ENCODE results near the gene MYH3.

The MYH3 gene

GRCh38 chr17:10616502-10617119 is 40.5 kb downstream of the MYH3 start:
- peaks cover 2 to 8% of the 10 kb centered on the region in 2 donors for H3K4me1 Mint-ChIP-seq
- H3K27me3 Mint-ChIP-seq: peaks cover 10 to 11% of the 10 kb centered on the region in 2 donors
- H3K9me3 Mint-ChIP-seq: no peaks in the 10 kb centered on the region
- ATAC-seq (replicated peaks) (peak; percentile 64 to 70), DNase-seq (peak; percentile 59)
- no peak overlapping the region for H3K27ac Mint-ChIP-seq
- no peak overlapping the region for H3K4me3 Mint-ChIP-seq
- no peaks in the 10 kb centered on the region for H3K36me3 Mint-ChIP-seq

GRCh38 chr17:10614536-10615155 is 42.5 kb downstream of the MYH3 start:
- DNase-seq (peak; percentile 16), ATAC-seq (replicated peaks) (peak in 1 of 2 donors; percentile 34)
- Mint-ChIP-seq H3K36me3 (no peaks in the 10 kb centered on the region), H3K4me1 (peaks cover 2 to 5% of the 10 kb centered on the region in 2 donors), H3K27ac (no peak overlapping the region), H3K4me3 (no peak overlapping the region), H3K27me3 (peaks cover 21 to 24% of the 10 kb centered on the region in 2 donors), H3K9me3 (no peaks in the 10 kb centered on the region)

DNA sequence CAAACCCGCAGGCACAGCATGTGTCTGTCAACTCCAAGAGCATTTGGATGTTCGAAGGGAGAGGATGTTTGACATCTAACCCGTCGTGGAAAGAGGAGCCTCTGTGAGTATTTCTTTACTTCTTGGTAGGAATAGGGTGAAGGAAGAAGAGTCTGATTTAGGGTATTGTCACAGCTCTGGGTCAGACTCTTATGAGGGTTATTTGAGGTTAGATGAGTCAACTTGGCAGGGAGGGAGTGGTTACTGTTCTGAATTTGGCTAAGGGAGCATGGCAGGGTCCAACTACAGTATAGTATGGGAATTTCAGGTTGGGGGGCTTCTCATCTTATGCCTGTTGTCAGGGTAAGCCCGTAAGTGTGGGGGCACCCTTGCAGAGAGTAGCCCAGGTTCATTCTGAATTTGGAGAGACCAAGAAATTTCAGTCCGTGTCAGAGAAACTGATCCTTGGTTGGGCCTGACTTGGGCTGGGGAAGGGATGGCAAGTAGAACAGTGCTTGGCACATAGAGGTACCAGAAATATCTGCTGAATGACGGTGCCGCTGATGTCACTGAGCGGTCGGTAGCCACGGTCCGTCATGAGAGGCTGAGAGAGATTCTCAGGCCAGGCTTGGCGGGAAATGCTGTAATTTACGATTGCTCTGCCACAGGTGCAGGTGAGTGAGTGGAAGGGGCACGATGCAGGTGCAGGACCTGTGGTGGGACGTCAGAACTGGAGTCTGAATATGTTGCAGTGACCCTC is 43.2 kb downstream of the MYH3 start:
- H3K27me3 Mint-ChIP-seq: peaks cover 21 to 25% of the 10 kb centered on the region in 2 donors
- no peak overlapping the region for H3K27ac Mint-ChIP-seq
- H3K36me3 Mint-ChIP-seq: no peaks in the 10 kb centered on the region
- ATAC-seq (replicated peaks): no peak
- DNase-seq: no peak
- no peak overlapping the region for H3K4me3 Mint-ChIP-seq
- no peaks in the 10 kb centered on the region for H3K9me3 Mint-ChIP-seq
- H3K4me1 Mint-ChIP-seq: peaks cover 2 to 5% of the 10 kb centered on the region in 2 donors

DNA sequence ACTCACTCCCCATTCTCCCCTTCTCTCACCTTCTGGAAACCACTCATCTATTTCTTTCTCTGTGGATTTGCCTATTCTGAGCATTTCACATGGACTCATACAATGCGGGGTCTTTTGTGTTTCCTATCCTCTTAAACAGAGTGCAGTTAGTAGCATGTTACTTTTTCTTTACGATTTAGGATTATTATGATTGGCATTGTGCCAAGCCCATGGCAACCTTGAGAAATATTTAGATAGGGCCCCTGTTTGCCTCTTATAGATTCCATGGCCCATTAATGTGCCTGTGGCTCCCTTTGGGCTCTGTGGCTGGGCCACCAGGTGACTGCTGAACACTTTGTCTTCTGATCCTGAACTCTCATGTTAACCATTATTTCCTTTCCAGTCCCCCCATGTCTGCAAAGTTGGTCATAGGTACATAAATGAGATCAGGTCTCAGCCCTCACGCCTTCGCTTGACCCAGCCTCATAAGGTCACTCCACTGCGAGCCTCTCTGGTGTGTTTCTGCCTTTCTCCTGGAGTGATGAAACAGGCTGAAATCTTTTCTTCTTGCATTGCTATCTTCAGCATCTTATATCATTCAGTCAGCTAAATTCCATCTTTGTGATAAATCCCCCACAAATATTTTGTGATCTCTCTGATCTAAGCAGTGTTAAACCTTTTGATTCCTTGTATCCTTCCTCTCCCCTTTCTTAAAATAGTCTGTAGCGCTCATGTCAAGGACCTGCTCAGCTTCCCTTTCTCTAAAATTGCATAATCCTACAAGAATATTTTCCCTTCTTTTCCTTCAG is 44.0 kb downstream of the MYH3 start:
- DNase-seq (no peak), ATAC-seq (replicated peaks) (no peak)
- H3K4me3 Mint-ChIP-seq: no peak overlapping the region
- peaks cover 0 to 2% of the 10 kb centered on the region in 2 donors for H3K4me1 Mint-ChIP-seq
- no peak overlapping the region for H3K27ac Mint-ChIP-seq
- no peaks in the 10 kb centered on the region for H3K9me3 Mint-ChIP-seq
- no peaks in the 10 kb centered on the region for H3K36me3 Mint-ChIP-seq
- peaks cover 21 to 25% of the 10 kb centered on the region in 2 donors for H3K27me3 Mint-ChIP-seq

GRCh38 chr17:10610884-10611283 is 46.2 kb downstream of the MYH3 start:
- Mint-ChIP-seq H3K36me3 (no peaks in the 10 kb centered on the region), H3K9me3 (no peaks in the 10 kb centered on the region), H3K27me3 (peaks cover 21 to 25% of the 10 kb centered on the region in 2 donors), H3K4me1 (no peaks in the 10 kb centered on the region), H3K27ac (no peak overlapping the region), H3K4me3 (no peak overlapping the region)
- no peak for ATAC-seq (replicated peaks)
- DNase-seq: no peak

- H3K36me3 Mint-ChIP-seq: no peaks in the 10 kb centered on the region
- ATAC-seq (replicated peaks): no peak
- H3K4me1 Mint-ChIP-seq: no peaks in the 10 kb centered on the region
- peaks cover 13 to 19% of the 10 kb centered on the region in 2 donors for H3K27me3 Mint-ChIP-seq
- no peak overlapping the region for H3K4me3 Mint-ChIP-seq
- no peaks in the 10 kb centered on the region for H3K9me3 Mint-ChIP-seq
- no peak for DNase-seq
- H3K27ac Mint-ChIP-seq: no peak overlapping the region
Measured at GRCh38 chr17:10608244-10608643, 48.9 kb downstream of the MYH3 start.

- H3K27me3 Mint-ChIP-seq: peaks cover 6 to 20% of the 10 kb centered on the region in 2 donors
- no peaks in the 10 kb centered on the region for H3K36me3 Mint-ChIP-seq
- H3K4me1 Mint-ChIP-seq: no peaks in the 10 kb centered on the region
- no peaks in the 10 kb centered on the region for H3K9me3 Mint-ChIP-seq
- H3K4me3 Mint-ChIP-seq: no peak overlapping the region
- H3K27ac Mint-ChIP-seq: no peak overlapping the region
- ATAC-seq (replicated peaks) (no peak), DNase-seq (no peak)
Measured at GRCh38 chr17:10606110-10606509, 51.0 kb downstream of the MYH3 start.

- Mint-ChIP-seq H3K36me3 (no peaks in the 10 kb centered on the region), H3K9me3 (no peaks in the 10 kb centered on the region), H3K4me3 (no peak overlapping the region), H3K27ac (no peak overlapping the region), H3K27me3 (peaks cover 0 to 13% of the 10 kb centered on the region in 2 donors), H3K4me1 (no peaks in the 10 kb centered on the region)
- DNase-seq (no peak), ATAC-seq (replicated peaks) (peak in 1 of 2 donors; percentile 20)
Measured at GRCh38 chr17:10605221-10605783, 51.8 kb downstream of the MYH3 start.

DNA sequence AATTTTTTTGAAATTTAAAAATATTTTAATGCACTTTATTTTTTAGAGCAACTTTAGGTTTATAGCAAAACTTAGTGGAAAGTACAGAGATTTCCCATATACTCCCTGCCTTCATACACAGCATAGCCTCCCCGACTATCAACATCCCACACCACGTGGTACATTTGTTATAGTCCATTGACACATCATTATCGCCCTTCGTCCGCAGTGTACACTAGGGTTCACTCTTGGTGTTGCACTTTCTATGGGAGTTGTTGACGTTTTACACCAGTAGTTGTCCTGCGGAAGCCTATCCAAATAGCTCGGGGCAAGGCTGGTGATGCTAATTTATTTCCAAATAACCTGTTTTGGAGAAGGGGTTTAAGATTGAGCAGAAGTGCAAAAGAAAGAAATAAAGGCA is 52.6 kb downstream of the MYH3 start:
- Mint-ChIP-seq H3K9me3 (no peaks in the 10 kb centered on the region), H3K4me3 (no peak overlapping the region), H3K4me1 (no peaks in the 10 kb centered on the region), H3K36me3 (no peaks in the 10 kb centered on the region), H3K27me3 (peaks cover 6% of the 10 kb centered on the region in 2 donors), H3K27ac (no peak overlapping the region)
- ATAC-seq (replicated peaks) (no peak), DNase-seq (no peak)

DNA sequence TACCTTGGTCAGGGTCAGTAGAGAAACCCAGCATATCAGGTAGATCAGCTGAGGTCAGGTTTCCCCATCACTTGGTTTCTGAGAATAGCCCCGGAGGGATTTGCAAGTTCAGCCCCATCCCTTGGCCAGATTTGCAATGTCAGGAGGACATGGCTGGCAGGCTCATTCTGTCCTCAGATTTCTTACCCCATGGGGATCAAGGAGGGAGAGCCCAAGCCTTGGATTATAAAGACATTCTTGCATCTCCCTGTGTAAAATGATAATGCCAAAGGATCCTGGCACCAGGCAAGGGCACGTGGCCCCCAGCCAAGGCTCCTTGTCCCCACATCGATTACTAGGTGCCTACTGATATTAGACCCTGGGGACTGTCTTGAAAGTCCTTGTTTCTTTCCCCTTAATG is 53.2 kb downstream of the MYH3 start:
- no peaks in the 10 kb centered on the region for H3K36me3 Mint-ChIP-seq
- H3K4me1 Mint-ChIP-seq: no peaks in the 10 kb centered on the region
- H3K27ac Mint-ChIP-seq: no peak overlapping the region
- no peaks in the 10 kb centered on the region for H3K9me3 Mint-ChIP-seq
- H3K27me3 Mint-ChIP-seq: peaks cover 6 to 7% of the 10 kb centered on the region in 2 donors
- DNase-seq (no peak), ATAC-seq (replicated peaks) (no peak)
- no peak overlapping the region for H3K4me3 Mint-ChIP-seq

DNA sequence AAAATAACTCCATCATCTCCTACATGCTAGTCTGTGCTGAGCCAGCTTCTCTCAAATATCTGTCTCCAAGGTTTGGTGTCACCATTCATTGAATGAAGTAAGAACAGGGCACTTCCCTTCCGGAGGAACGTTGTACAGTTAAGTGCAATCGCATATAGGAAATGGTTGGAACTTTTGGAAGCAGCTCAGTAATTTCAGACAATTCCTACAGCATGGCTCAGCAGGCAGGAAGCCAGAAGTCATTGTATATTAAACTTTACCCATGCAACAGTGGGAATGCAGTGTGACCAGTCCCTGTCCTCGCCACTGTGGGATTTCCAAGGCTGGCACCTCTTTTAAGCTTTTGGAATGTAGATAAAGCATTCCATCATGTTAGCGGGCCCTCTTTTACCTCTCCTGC is 56.5 kb downstream of the MYH3 start:
- Mint-ChIP-seq H3K4me1 (no peaks in the 10 kb centered on the region), H3K27me3 (peaks cover 7% of the 10 kb centered on the region in 2 donors), H3K27ac (no peak overlapping the region), H3K4me3 (no peak overlapping the region), H3K36me3 (no peaks in the 10 kb centered on the region), H3K9me3 (no peaks in the 10 kb centered on the region)
- ATAC-seq (replicated peaks): no peak
- no peak for DNase-seq

DNA sequence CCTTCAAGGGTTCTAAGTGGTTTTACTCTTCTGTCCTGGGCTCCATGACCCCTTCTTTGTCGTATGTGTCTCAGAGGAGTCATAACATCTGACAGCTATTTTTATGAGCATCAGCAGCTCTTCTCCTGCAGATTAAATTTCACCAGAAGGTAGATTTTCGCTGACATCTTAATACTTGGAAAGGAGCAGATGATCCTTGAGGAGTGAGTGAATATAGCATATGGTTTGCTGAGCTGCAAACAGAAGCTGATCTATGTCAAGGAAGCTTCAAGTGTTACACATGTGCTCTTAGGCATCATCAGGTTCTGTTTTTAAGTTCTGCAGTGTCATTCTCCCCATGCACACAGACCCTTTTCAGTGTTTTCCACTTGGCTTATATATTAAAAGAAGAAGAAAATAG is 58.5 kb downstream of the MYH3 start:
- H3K27me3 Mint-ChIP-seq: peaks cover 15 to 20% of the 10 kb centered on the region in 2 donors
- no peak overlapping the region for H3K27ac Mint-ChIP-seq
- no peak overlapping the region for H3K4me3 Mint-ChIP-seq
- H3K9me3 Mint-ChIP-seq: no peaks in the 10 kb centered on the region
- DNase-seq (no peak), ATAC-seq (replicated peaks) (no peak)
- H3K4me1 Mint-ChIP-seq: no peaks in the 10 kb centered on the region
- H3K36me3 Mint-ChIP-seq: no peaks in the 10 kb centered on the region

GRCh38 chr17:10589553-10590145 is 67.5 kb downstream of the MYH3 start:
- no peak overlapping the region for H3K4me3 Mint-ChIP-seq
- H3K27me3 Mint-ChIP-seq: peaks cover 26 to 40% of the 10 kb centered on the region in 2 donors
- ATAC-seq (replicated peaks) (no peak), DNase-seq (no peak)
- no peaks in the 10 kb centered on the region for H3K4me1 Mint-ChIP-seq
- no peak overlapping the region for H3K27ac Mint-ChIP-seq
- H3K9me3 Mint-ChIP-seq: no peaks in the 10 kb centered on the region
- no peaks in the 10 kb centered on the region for H3K36me3 Mint-ChIP-seq

- DNase-seq: no peak
- H3K27me3 Mint-ChIP-seq: peaks cover 18 to 43% of the 10 kb centered on the region in 2 donors
- no peaks in the 10 kb centered on the region for H3K4me1 Mint-ChIP-seq
- no peak overlapping the region for H3K27ac Mint-ChIP-seq
- no peak overlapping the region for H3K4me3 Mint-ChIP-seq
- ATAC-seq (replicated peaks): no peak
- H3K9me3 Mint-ChIP-seq: no peaks in the 10 kb centered on the region
- H3K36me3 Mint-ChIP-seq: no peaks in the 10 kb centered on the region
Measured at GRCh38 chr17:10585529-10585928, 71.6 kb downstream of the MYH3 start.
